SK-N-MC (cell line): ENCODE measurements around the gene PDE5A.

ENCODE experiments used
- DNase-seq: peaks from one replicate; pipeline ENCODE4 v3.0.0-alpha.2; 2011; ENCODE audit warnings: low read depth, low spot score
- H3K27ac ChIP-seq: fragments of 200-600 bp; sonication (generic); 2 replicates; pipeline ENCODE4 v1.5.1; 2016; ENCODE audit warnings: mixed run types
- H3K36me3 ChIP-seq: fragments of 200-600 bp; sonication (generic); 2 replicates; pipeline ENCODE4 v1.6.1; 2017; ENCODE audit warnings: antibody characterized with exemption, low read length, mixed read lengths; ENCODE audit not compliant: insufficient read depth
- H3K4me3 ChIP-seq: fragments of 200-600 bp; sonication (generic); 2 replicates; pipeline ENCODE4 v1.5.1; 2016
- H3K9ac ChIP-seq: fragments of 200-600 bp; sonication (generic); 2 replicates; pipeline ENCODE4 v1.8.0; 2017; ENCODE audit warnings: mixed run types, mixed read lengths; ENCODE audit not compliant: insufficient read length
- H3K9me3 ChIP-seq: fragments of 200-600 bp; sonication (generic); 2 replicates; pipeline ENCODE4 v1.6.1; 2017; ENCODE audit warnings: low read depth, mild to moderate bottlenecking, antibody characterized with exemption, low read length, moderate library complexity, mixed read lengths
- EZH2 ChIP-seq: fragments of 200-600 bp; sonication (generic); IDR thresholded peaks from one replicate; pipeline ENCODE4 v1.6.1; 2017; ENCODE audit warnings: antibody characterized with exemption
- FOXP2 ChIP-seq: optimal IDR thresholded peaks from 2 replicates; pipeline ENCODE3; 2011; ENCODE audit warnings: mild to moderate bottlenecking, moderate library complexity; ENCODE audit not compliant: insufficient read depth; ENCODE audit errors: extremely low read length, control extremely low read depth
- POLR2AphosphoS5 ChIP-seq: IDR thresholded peaks from 2 replicates; pipeline ENCODE4 v1.6.1; 2012; ENCODE audit warnings: mild to moderate bottlenecking, low read depth, low read length, borderline replicate concordance

The PDE5A gene

DNA sequence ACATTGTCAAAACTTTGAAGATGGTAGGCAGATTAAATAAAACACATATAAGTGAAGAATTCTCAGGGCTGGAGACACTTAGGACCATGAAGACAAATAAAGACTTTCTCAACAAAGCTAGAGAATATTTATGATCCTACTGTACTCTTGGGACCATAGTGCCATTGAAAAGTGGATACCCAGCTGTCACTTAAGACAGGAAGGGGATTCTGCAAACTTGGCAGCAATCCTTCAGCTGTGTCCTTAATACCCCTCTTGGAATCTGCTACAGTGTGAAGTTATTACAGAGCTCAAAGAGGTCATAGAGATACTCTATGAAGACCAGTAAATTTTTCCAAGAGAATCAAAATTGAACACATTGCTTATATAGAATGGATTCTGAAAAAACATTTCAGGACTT, 24.3 kb downstream of the PDE5A start:
- no peaks in the 10 kb centered on the region for H3K36me3 ChIP-seq
- no peak for DNase-seq
- H3K9ac ChIP-seq: no peak overlapping the region
- H3K27ac ChIP-seq: no peak overlapping the region
- TF ChIP-seq EZH2 (no peak), FOXP2 (no peak), POLR2AphosphoS5 (no peak)
- no peaks in the 10 kb centered on the region for H3K9me3 ChIP-seq
- H3K4me3 ChIP-seq: no peak overlapping the region

DNA sequence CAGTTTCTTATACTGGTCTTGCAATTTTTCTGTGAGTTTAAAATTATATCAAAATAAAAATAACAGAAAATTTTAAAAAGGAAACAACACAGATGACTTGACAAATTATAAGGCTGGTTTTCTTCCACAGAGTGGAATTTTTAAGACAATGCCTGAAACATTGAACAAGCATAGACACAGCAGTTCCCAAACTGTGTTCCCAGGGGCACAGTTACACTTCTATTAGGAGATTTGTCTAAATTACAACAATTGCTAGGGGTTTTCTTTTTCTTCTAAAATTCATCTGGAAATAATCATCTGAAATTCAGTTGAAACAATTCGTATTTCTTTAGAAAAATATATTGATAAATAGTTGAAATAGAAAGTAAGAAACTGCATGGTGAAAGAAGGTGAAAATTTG, 26.2 kb downstream of the PDE5A start:
- H3K9ac ChIP-seq: no peak overlapping the region
- TF ChIP-seq FOXP2 (no peak), EZH2 (no peak), POLR2AphosphoS5 (no peak)
- H3K4me3 ChIP-seq: no peak overlapping the region
- H3K9me3 ChIP-seq: no peaks in the 10 kb centered on the region
- no peaks in the 10 kb centered on the region for H3K36me3 ChIP-seq
- DNase-seq: no peak
- no peak overlapping the region for H3K27ac ChIP-seq

DNA sequence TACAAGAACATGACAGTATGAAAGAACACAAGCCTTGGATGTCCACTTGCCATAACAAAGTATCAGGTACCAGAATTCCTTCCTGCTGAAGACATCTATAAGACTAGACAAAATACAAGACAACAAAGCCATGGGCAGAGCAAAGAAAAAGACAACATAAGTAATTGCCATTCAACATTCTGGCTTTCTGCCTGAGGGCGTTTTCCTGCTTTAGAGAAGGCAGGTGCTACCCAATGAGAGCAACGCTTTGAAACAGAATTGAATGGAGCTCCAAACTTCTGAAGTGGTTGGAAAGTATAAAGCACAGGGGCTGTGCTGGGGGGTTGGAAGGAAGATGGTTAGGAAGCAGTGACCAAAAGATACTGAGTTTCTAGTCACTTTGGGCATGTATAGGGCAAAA, 30.1 kb downstream of the PDE5A start:
- DNase-seq: no peak
- H3K9me3 ChIP-seq: no peaks in the 10 kb centered on the region
- H3K36me3 ChIP-seq: no peaks in the 10 kb centered on the region
- TF ChIP-seq FOXP2: no peak
- H3K27ac ChIP-seq: no peak overlapping the region
- no peak overlapping the region for H3K4me3 ChIP-seq
- no peak overlapping the region for H3K9ac ChIP-seq

DNA sequence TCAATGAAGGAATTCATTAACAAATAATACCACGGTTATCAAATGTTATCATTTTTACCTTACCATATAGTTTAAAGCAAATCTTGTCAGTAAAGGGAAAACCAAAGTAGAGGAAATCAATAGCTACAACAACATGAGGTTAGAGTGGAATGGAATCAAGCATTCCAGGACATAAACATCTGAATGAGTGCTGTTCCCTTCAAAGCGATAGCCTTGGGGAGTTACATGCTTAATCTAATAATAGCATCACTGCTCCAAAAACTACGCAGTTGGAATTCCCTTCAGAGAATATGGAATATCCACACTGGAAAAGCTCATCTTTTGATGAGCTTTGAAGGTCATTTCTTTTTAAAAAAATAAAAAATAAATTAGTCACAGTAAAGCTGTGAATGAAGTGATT, 31.2 kb downstream of the PDE5A start:
- no peaks in the 10 kb centered on the region for H3K9me3 ChIP-seq
- no peak for DNase-seq
- no peak overlapping the region for H3K4me3 ChIP-seq
- H3K27ac ChIP-seq: no peak overlapping the region
- TF ChIP-seq POLR2AphosphoS5 (no peak), EZH2 (no peak), FOXP2 (no peak)
- no peak overlapping the region for H3K9ac ChIP-seq
- no peaks in the 10 kb centered on the region for H3K36me3 ChIP-seq

DNA sequence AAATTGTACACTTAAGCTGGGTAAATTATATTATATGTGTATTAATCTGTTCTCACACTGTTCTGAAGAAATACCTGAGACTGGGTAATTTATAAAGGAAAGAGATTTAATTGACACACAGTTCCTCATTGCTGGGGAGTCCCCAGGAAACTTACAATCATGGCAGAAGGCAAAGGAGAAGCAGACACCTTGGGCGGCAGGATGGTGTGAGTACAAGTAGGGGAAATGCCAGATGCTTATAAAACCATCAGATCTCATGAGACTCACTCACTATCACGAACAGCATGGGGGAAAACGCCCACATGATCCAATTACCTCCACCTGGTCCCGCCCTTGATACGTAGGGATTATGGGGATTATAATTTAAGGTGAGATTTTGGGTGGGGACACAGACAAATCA, 34.9 kb downstream of the PDE5A start:
- H3K9me3 ChIP-seq: no peaks in the 10 kb centered on the region
- no peak overlapping the region for H3K9ac ChIP-seq
- no peak overlapping the region for H3K4me3 ChIP-seq
- TF ChIP-seq EZH2: no peak
- TF ChIP-seq POLR2AphosphoS5: no peak
- no peak for TF ChIP-seq FOXP2
- no peak for DNase-seq
- no peaks in the 10 kb centered on the region for H3K36me3 ChIP-seq
- no peak overlapping the region for H3K27ac ChIP-seq

DNA sequence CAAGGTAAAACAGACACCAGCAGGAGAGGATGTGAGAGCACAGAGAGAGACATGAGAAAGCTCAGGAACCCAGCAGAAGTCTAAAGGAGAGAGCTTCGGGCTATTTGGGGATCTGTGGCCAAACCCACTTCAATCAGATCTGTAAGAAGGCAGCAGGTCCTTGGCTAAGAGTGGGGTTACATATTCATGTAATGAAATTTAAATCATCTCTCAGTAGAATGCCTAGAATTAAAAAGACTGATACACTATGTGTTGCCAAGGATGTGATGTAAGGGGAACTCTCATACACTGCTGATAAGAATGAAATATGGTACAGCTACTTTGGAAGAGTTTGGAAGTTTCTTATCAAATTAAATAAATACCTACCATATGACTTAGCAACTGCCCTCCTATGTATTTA, 35.8 kb downstream of the PDE5A start:
- Histone ChIP-seq H3K27ac (no peak overlapping the region), H3K9me3 (no peaks in the 10 kb centered on the region), H3K4me3 (no peak overlapping the region), H3K9ac (no peak overlapping the region), H3K36me3 (no peaks in the 10 kb centered on the region)
- no peak for DNase-seq
- TF ChIP-seq POLR2AphosphoS5: no peak
- TF ChIP-seq EZH2: no peak
- TF ChIP-seq FOXP2: no peak

DNA sequence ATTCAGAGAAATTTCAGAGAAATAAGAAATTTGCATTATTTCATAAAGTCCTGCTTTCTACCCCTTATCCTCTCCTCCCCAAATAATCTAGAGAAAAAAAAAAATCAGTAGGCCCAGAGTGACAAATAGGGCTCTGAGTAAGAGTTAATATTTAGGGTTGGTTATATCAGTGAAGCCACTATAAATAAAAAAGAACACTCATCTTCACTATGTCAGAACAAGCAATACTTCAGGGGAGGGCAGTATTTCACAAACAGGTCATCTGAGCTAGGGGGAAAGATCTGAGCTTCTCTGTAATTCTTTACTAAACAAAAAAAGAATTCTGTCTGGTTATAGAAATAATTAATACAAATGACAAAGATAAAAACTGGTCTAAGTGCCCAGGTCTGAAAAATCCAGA, 39.4 kb downstream of the PDE5A start:
- H3K4me3 ChIP-seq: no peak overlapping the region
- DNase-seq: no peak
- no peak overlapping the region for H3K9ac ChIP-seq
- no peak overlapping the region for H3K27ac ChIP-seq
- no peaks in the 10 kb centered on the region for H3K36me3 ChIP-seq
- H3K9me3 ChIP-seq: no peaks in the 10 kb centered on the region
- TF ChIP-seq POLR2AphosphoS5 (no peak), FOXP2 (no peak), EZH2 (no peak)

DNA sequence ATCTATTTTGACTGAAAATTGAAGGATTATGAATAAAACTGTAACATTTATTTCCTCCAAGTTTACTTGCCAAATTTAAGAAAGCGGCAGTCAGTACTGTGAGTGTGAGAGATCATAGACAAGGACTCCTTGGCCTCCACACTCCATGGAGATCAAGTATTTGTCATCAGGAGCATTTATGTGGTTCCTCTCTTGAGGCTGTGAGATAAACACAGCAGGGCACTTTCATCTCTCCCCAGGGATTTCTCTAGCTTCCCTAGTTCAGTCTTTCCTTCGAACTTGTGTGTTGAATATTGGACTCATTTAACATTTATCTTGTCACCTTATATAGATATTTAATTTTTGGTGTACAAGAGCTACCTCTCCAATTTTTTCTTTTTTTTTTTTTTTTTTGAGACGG, 40.8 kb downstream of the PDE5A start:
- Histone ChIP-seq H3K27ac (no peak overlapping the region), H3K4me3 (no peak overlapping the region), H3K9ac (no peak overlapping the region), H3K9me3 (no peaks in the 10 kb centered on the region), H3K36me3 (no peaks in the 10 kb centered on the region)
- DNase-seq: peak; percentile 28
- TF ChIP-seq POLR2AphosphoS5: no peak
- no peak for TF ChIP-seq EZH2
- no peak for TF ChIP-seq FOXP2

DNA sequence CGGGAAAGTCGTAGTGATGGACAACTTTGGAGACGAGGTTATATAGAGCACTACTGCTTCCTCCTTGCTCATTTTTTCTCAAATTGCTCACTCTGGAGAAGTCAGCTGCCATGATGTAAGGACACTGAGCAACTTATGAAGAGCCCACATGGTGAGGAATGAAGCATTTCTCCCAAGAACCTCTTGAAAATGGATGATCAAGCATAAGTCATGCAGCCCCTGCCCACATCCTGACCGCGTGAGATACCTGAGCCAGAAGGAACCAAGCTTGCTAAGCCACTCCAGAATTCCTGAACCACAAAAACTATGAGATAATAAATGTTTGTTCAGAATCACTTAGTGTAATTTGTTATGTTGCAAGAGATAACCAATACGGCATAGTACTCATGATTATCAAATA, 42.8 kb downstream of the PDE5A start:
- TF ChIP-seq POLR2AphosphoS5 (no peak), EZH2 (no peak), FOXP2 (no peak)

More for the DNA sequence above, 42.8 kb downstream of the PDE5A start:
- H3K4me3 ChIP-seq: no peak overlapping the region
- no peak overlapping the region for H3K27ac ChIP-seq
- no peak overlapping the region for H3K9ac ChIP-seq
- no peaks in the 10 kb centered on the region for H3K36me3 ChIP-seq
- H3K9me3 ChIP-seq: no peaks in the 10 kb centered on the region
- DNase-seq: no peak
